Sigmoid colon (tissue), 4 donors: ENCODE results near the gene VCAN.

Experiments used
- EP300 ChIP-seq, 4 donors: sonication (generic); formaldehyde crosslinking; IDR thresholded peaks; one replicate each; pipeline ENCODE4 v1.6.1; 2017; ENCODE audit warnings: antibody characterized with exemption in 4 of 4
- POLR2A ChIP-seq, 2 donors: fragments of 450-650 bp; IDR thresholded peaks; one replicate each; pipeline ENCODE4 v1.6.1; 2016; ENCODE audit warnings: antibody characterized with exemption in 2 of 2, mild to moderate bottlenecking in 2 of 2, moderate library complexity in 2 of 2
- POLR2AphosphoS5 ChIP-seq, 4 donors: sonication (generic); formaldehyde crosslinking; IDR thresholded peaks; one replicate each; pipeline ENCODE4 v1.6.1; 2017; ENCODE audit warnings: antibody characterized with exemption in 4 of 4
- TF ChIP-seq, protein P1 (sequence below), 4 experiments: fragments of 450-650 bp in 3 of 4; fragments of 200-600 bp in 1 of 4; IDR thresholded peaks; one replicate each; pipeline ENCODE4 v1.5.1; 2016 to 2019; ENCODE audit warnings: antibody characterized with exemption in 4 of 4, mild to moderate bottlenecking in 3 of 4, moderate library complexity in 2 of 4

DNA sequence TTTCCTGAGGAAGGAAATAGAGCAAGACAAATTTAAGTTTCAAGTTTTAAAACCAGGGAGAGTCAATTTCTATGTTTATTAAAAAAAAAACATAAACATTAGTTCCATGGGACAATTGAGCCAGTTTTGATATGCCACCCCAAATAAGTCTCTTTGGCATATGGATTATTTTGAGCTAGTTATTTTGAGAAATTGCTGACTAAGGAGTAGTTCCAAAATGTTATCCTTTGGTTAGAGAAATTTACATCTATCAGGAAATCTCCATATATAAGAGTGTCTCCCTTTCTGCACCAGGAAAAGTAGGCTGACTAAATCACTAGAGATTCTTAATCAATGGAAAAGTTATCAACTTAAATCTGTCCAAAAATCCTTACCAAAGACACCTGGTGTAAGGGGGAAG, 143.3 kb downstream of the VCAN start:
- TF ChIP-seq, protein P1, sequence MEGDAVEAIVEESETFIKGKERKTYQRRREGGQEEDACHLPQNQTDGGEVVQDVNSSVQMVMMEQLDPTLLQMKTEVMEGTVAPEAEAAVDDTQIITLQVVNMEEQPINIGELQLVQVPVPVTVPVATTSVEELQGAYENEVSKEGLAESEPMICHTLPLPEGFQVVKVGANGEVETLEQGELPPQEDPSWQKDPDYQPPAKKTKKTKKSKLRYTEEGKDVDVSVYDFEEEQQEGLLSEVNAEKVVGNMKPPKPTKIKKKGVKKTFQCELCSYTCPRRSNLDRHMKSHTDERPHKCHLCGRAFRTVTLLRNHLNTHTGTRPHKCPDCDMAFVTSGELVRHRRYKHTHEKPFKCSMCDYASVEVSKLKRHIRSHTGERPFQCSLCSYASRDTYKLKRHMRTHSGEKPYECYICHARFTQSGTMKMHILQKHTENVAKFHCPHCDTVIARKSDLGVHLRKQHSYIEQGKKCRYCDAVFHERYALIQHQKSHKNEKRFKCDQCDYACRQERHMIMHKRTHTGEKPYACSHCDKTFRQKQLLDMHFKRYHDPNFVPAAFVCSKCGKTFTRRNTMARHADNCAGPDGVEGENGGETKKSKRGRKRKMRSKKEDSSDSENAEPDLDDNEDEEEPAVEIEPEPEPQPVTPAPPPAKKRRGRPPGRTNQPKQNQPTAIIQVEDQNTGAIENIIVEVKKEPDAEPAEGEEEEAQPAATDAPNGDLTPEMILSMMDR (IDR thresholded peaks at IDR 0.05), result no peak
- TF ChIP-seq POLR2AphosphoS5 (IDR thresholded peaks at IDR 0.05) (no peak), POLR2A (IDR thresholded peaks at IDR 0.05) (no peak), EP300 (IDR thresholded peaks at IDR 0.05) (no peak)
